Kasumi-1 (cell line): Measurements from ENCODE around the gene CHRNA1.
"Not testable (repeated sequence)": the region's sequence is repeated elsewhere in the genome, so short reads cannot be mapped to it uniquely, and the experiment has no call there.

Source experiments
- DNase-seq, 2 experiments: peaks; one replicate each; lab custom pipeline; 2025; lab: John Stamatoyannopoulos, UW

The CHRNA1 gene

GRCh38 chr2:174717273-174717672 is 47.0 kb downstream of the CHRNA1 start:
- peak; percentile 37 to 54 for DNase-seq

- no peak for DNase-seq
Measured at GRCh38 chr2:174716785-174717184, 47.5 kb downstream of the CHRNA1 start.

- DNase-seq = no peak
Measured at GRCh38 chr2:174713686-174714085, 50.6 kb downstream of the CHRNA1 start.

GRCh38 chr2:174711206-174711605 is 53.1 kb downstream of the CHRNA1 start:
- no peak for DNase-seq

GRCh38 chr2:174709416-174710004 is 54.8 kb downstream of the CHRNA1 start:
- DNase-seq = not testable (repeated sequence)

GRCh38 chr2:174708713-174709112 is 55.6 kb downstream of the CHRNA1 start:
- no peak for DNase-seq

- DNase-seq = no peak
Measured at GRCh38 chr2:174705321-174705720, 59.0 kb downstream of the CHRNA1 start.

- peak; percentile 42 to 57 for DNase-seq
Measured at GRCh38 chr2:174704642-174705041, 59.6 kb downstream of the CHRNA1 start.

- DNase-seq = peak; percentile 31 to 45
Measured at GRCh38 chr2:174704061-174704460, 60.2 kb downstream of the CHRNA1 start.

- no peak for DNase-seq
Measured at GRCh38 chr2:174703430-174703829, 60.8 kb downstream of the CHRNA1 start.

- DNase-seq = no peak
Measured at GRCh38 chr2:174702541-174702940, 61.7 kb downstream of the CHRNA1 start.

- DNase-seq = peak; percentile 96 to 97
Measured at GRCh38 chr2:174699993-174700766, 64.1 kb downstream of the CHRNA1 start.
